Tibial nerve (tissue), 3 donors: ENCODE measurements around the gene SLC25A51.

Experiments used
- POLR2A ChIP-seq, 2 donors: fragments of 450-650 bp; IDR thresholded peaks; one replicate each; pipeline ENCODE4 v1.6.1; 2017; ENCODE audit warnings: antibody characterized with exemption in 2 of 2, mild to moderate bottlenecking in 2 of 2, moderate library complexity in 2 of 2
- TF ChIP-seq, protein P1 (sequence below), 5 experiments: fragments of 200-600 bp in 3 of 5; fragments of 450-650 bp in 2 of 5; sonication (generic) in 3 of 5; IDR thresholded peaks; one replicate each; pipeline ENCODE4 v1.5.1; 2016 to 2019; ENCODE audit warnings: antibody characterized with exemption in 5 of 5, mild to moderate bottlenecking in 3 of 5, moderate library complexity in 2 of 5

DNA sequence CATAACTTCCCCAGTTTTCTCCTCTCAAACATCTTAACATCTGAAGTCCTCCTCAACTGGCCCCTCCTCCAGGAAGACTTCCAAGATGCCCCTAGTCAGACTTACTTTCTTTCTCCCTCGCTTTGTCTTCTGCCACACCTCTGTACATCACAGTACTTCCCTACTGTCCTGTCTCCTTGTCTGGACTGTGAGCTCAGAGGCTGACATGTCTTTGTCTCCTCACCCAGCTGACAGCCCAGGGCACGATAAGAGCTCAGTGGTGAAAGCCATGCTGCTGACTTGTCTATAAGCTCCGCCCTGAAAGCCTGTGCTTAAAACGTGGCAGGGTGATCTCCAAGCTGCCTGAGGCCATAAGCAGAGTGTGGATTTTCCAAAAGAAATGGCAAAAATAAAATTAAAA lies 33.0 kb upstream of the SLC25A51 start:
- no peak for TF ChIP-seq POLR2A (IDR thresholded peaks at IDR 0.05)
- TF ChIP-seq, protein P1, sequence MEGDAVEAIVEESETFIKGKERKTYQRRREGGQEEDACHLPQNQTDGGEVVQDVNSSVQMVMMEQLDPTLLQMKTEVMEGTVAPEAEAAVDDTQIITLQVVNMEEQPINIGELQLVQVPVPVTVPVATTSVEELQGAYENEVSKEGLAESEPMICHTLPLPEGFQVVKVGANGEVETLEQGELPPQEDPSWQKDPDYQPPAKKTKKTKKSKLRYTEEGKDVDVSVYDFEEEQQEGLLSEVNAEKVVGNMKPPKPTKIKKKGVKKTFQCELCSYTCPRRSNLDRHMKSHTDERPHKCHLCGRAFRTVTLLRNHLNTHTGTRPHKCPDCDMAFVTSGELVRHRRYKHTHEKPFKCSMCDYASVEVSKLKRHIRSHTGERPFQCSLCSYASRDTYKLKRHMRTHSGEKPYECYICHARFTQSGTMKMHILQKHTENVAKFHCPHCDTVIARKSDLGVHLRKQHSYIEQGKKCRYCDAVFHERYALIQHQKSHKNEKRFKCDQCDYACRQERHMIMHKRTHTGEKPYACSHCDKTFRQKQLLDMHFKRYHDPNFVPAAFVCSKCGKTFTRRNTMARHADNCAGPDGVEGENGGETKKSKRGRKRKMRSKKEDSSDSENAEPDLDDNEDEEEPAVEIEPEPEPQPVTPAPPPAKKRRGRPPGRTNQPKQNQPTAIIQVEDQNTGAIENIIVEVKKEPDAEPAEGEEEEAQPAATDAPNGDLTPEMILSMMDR (IDR thresholded peaks at IDR 0.05), result no peak
